Sigmoid colon (tissue), 7 donors: ENCODE data around the gene C11orf68. TPM values are rescaled to one million over a fixed set of nuclear protein-coding genes. Genes with fewer than 3 reads are reported as not detected.

Experiments used
- DNase-seq: peaks from one replicate; pipeline ENCODE4 v3.0.0-alpha.2; 2019
- H3K27ac ChIP-seq, 4 donors: fragments of 200-600 bp; sonication (generic); one replicate each; pipeline ENCODE4 v1.5.1; 2016 to 2019; ENCODE audit warnings: mild to moderate bottlenecking in 1 of 4
- H3K27me3 ChIP-seq, 3 donors: fragments of 200-600 bp; sonication (generic); one replicate each; pipeline ENCODE4 v1.5.1; 2019; ENCODE audit warnings: mild to moderate bottlenecking in 1 of 3
- H3K36me3 ChIP-seq, 4 donors: fragments of 200-600 bp; sonication (generic); one replicate each; pipeline ENCODE4 v1.5.1; 2016 to 2019
- H3K4me1 ChIP-seq, 4 donors: fragments of 200-600 bp; sonication (generic); one replicate each; pipeline ENCODE4 v1.5.1; 2017 to 2019
- H3K4me3 ChIP-seq, 4 donors: fragments of 200-600 bp; sonication (generic); one replicate each; pipeline ENCODE4 v1.5.1; 2017 to 2019; ENCODE audit warnings: mild to moderate bottlenecking in 2 of 4, moderate library complexity in 1 of 4
- H3K9me3 ChIP-seq, 4 donors: fragments of 200-600 bp in 3 of 4; sonication (generic) in 3 of 4; one replicate each; pipeline versions ENCODE4 v1.5.1 to v1.6.1; 2013 to 2019
- EP300 ChIP-seq, 4 donors: sonication (generic); formaldehyde crosslinking; IDR thresholded peaks; one replicate each; pipeline ENCODE4 v1.6.1; 2017; ENCODE audit warnings: antibody characterized with exemption in 4 of 4
- POLR2A ChIP-seq, 2 donors: fragments of 450-650 bp; IDR thresholded peaks; one replicate each; pipeline ENCODE4 v1.6.1; 2016; ENCODE audit warnings: antibody characterized with exemption in 2 of 2, mild to moderate bottlenecking in 2 of 2, moderate library complexity in 2 of 2
- POLR2AphosphoS5 ChIP-seq, 4 donors: sonication (generic); formaldehyde crosslinking; IDR thresholded peaks; one replicate each; pipeline ENCODE4 v1.6.1; 2017; ENCODE audit warnings: antibody characterized with exemption in 4 of 4
- WGBS, 2 donors: extraction: QIAGEN DNeasy Blood & Tissue Kit; methylation state at CpG; one replicate each; pipeline ENCODE4 v1.1.7; 2013; 5-methylcytosine and 5-hydroxymethylcytosine counted together
- intact Hi-C: fragments of 100-400 bp; cut with DNase I; formaldehyde crosslinking; loops from one replicate; pipeline ENCODE4 v1.15.1; 2023
- polyA plus RNA-seq, 3 donors: library from polyadenylated mRNA; stranded (reverse); fragments of 200-250 nt; gene quantifications; one replicate each; pipeline ENCODE4 v1.2.3, GENCODE V29; 2013
- total RNA-seq, 4 donors: library from RNA; depleted of rRNA; stranded (reverse); fragments of >200 nt; gene quantifications; one replicate each; pipeline ENCODE4 v1.1.0, GENCODE V29; 2016
- TF ChIP-seq, protein P1 (sequence below), 4 experiments: fragments of 450-650 bp in 3 of 4; fragments of 200-600 bp in 1 of 4; IDR thresholded peaks; one replicate each; pipeline ENCODE4 v1.5.1; 2016 to 2019; ENCODE audit warnings: antibody characterized with exemption in 4 of 4, mild to moderate bottlenecking in 3 of 4, moderate library complexity in 2 of 4
- donor health status: healthy with polysubstance abuse.
- donor health status: Bipolar disorder and iron deficiency.
- donor health status: healthy.

C11orf68 gene
- total and polyA plus RNA-seq, 7 donors: 22.1 to 36.3 (median 24.0) TPM

- H3K4me3 ChIP-seq: no peak overlapping the region
- H3K4me1 ChIP-seq: peaks cover 0 to 12% (median 11%) of the 10 kb centered on the region in 4 donors
- no peak overlapping the region for H3K27ac ChIP-seq
- no peak for TF ChIP-seq POLR2AphosphoS5 (IDR thresholded peaks at IDR 0.05)
- no peak for TF ChIP-seq EP300 (IDR thresholded peaks at IDR 0.05)
- TF ChIP-seq, protein P1, sequence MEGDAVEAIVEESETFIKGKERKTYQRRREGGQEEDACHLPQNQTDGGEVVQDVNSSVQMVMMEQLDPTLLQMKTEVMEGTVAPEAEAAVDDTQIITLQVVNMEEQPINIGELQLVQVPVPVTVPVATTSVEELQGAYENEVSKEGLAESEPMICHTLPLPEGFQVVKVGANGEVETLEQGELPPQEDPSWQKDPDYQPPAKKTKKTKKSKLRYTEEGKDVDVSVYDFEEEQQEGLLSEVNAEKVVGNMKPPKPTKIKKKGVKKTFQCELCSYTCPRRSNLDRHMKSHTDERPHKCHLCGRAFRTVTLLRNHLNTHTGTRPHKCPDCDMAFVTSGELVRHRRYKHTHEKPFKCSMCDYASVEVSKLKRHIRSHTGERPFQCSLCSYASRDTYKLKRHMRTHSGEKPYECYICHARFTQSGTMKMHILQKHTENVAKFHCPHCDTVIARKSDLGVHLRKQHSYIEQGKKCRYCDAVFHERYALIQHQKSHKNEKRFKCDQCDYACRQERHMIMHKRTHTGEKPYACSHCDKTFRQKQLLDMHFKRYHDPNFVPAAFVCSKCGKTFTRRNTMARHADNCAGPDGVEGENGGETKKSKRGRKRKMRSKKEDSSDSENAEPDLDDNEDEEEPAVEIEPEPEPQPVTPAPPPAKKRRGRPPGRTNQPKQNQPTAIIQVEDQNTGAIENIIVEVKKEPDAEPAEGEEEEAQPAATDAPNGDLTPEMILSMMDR (IDR thresholded peaks at IDR 0.05): no peak
- no peak for TF ChIP-seq POLR2A (IDR thresholded peaks at IDR 0.05)
- H3K27me3 ChIP-seq: no peaks in the 10 kb centered on the region
- H3K36me3 ChIP-seq: no peaks in the 10 kb centered on the region
- WGBS, 2 donors: 64 to 80% methylated on average over 6 of the region's 6 CpGs
- intact Hi-C loops: no loop called here
- no peaks in the 10 kb centered on the region for H3K9me3 ChIP-seq
- DNase-seq: no peak
Measured at GRCh38 chr11:65907878-65908277, 11.0 kb downstream of the C11orf68 start.

- TF ChIP-seq EP300 (IDR thresholded peaks at IDR 0.05) (no peak), POLR2AphosphoS5 (IDR thresholded peaks at IDR 0.05) (no peak), POLR2A (IDR thresholded peaks at IDR 0.05) (no peak)
- Histone ChIP-seq H3K27ac (no peak overlapping the region), H3K4me3 (no peak overlapping the region), H3K36me3 (no peaks in the 10 kb centered on the region), H3K27me3 (no peaks in the 10 kb centered on the region), H3K9me3 (no peaks in the 10 kb centered on the region), H3K4me1 (peaks cover 0 to 5% (median 4%) of the 10 kb centered on the region in 4 donors)
- WGBS, 2 donors: 84 to 89% methylated on average over 5 of the region's 5 CpGs
- intact Hi-C loops: no loop called here
- no peak for DNase-seq
Measured at GRCh38 chr11:65906602-65907001, 12.3 kb downstream of the C11orf68 start.

DNA sequence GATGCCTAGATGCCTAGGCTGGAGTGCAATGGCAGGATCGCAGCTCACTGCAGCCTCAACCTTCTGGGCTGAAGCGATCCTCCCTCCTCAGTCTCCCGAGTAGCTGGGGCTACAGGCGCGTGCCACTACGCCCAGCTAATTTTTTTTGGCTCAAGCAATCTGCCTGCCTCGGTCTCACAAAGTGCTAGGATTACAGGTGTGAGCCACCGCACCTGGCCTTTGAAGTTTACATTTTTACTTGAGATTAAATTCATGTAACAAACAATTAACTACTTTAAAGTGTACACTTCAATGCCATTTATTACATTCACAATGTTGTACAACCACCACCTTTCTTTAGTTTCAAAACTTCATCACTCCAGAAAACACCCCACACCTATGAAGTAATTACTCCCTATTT lies 15.1 kb downstream of the C11orf68 start:
- peaks cover 0 to 20% (median 16%) of the 10 kb centered on the region in 4 donors for H3K4me1 ChIP-seq
- intact Hi-C loops: no loop called here
- no peak overlapping the region for H3K4me3 ChIP-seq
- DNase-seq: no peak
- H3K27me3 ChIP-seq: peaks cover 0 to 15% (median 8%) of the 10 kb centered on the region in 3 donors
- H3K27ac ChIP-seq: no peak overlapping the region
- no peaks in the 10 kb centered on the region for H3K9me3 ChIP-seq
- no peak for TF ChIP-seq EP300 (IDR thresholded peaks at IDR 0.05)
- no peak for TF ChIP-seq POLR2AphosphoS5 (IDR thresholded peaks at IDR 0.05)
- TF ChIP-seq POLR2A (IDR thresholded peaks at IDR 0.05): no peak
- TF ChIP-seq, protein P1 (IDR thresholded peaks at IDR 0.05): no peak
- no peaks in the 10 kb centered on the region for H3K36me3 ChIP-seq
- WGBS, 2 donors: 27 to 77% methylated on average over 8 of the region's 8 CpGs

- 22 to 25% methylated on average over 5 of the region's 5 CpGs for WGBS, 2 donors
- intact Hi-C loops: no loop called here
- Histone ChIP-seq H3K27me3 (peaks cover 0 to 15% (median 8%) of the 10 kb centered on the region in 3 donors), H3K4me3 (no peak overlapping the region), H3K9me3 (no peaks in the 10 kb centered on the region), H3K4me1 (peaks cover 0 to 21% (median 16%) of the 10 kb centered on the region in 4 donors), H3K27ac (no peak overlapping the region), H3K36me3 (no peaks in the 10 kb centered on the region)
- DNase-seq: no peak
- TF ChIP-seq POLR2A (IDR thresholded peaks at IDR 0.05) (no peak), EP300 (IDR thresholded peaks at IDR 0.05) (no peak), POLR2AphosphoS5 (IDR thresholded peaks at IDR 0.05) (no peak)
- TF ChIP-seq, protein P1 (IDR thresholded peaks at IDR 0.05): no peak
Measured at GRCh38 chr11:65903068-65903481, 15.8 kb downstream of the C11orf68 start.

DNA sequence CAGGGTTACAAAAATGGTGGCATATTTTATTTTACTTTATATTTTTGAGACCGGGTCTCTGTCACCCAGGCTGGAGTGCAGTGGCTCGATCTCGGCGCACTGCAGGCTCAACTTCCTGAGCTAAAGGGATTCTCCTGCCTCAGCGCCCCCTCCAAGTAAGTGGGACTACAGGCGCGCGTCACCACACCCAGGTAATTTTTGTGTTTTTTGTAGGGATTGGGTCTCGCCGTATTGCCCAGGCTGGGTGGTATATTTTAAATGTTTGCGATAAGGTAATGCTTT lies 18.0 kb downstream of the C11orf68 start:
- Histone ChIP-seq H3K27me3 (peaks cover 0 to 15% (median 8%) of the 10 kb centered on the region in 3 donors), H3K27ac (peak overlapping the region; percentile 53 to 79 (median 74)), H3K4me1 (peaks cover 0 to 21% (median 16%) of the 10 kb centered on the region in 4 donors), H3K36me3 (no peaks in the 10 kb centered on the region), H3K9me3 (no peaks in the 10 kb centered on the region), H3K4me3 (peak overlapping the region; percentile 15 to 70 (median 57))
- no peak for TF ChIP-seq POLR2A (IDR thresholded peaks at IDR 0.05)
- TF ChIP-seq EP300 (IDR thresholded peaks at IDR 0.05): no peak
- TF ChIP-seq, protein P1 (IDR thresholded peaks at IDR 0.05): no peak
- TF ChIP-seq POLR2AphosphoS5 (IDR thresholded peaks at IDR 0.05): no peak
- intact Hi-C loops: loop anchor here (2.0 kb wide), 1 partner anchor 14 kb away; no protein-coding TSS in a partner anchor
- no peak for DNase-seq
- WGBS, 2 donors: 33 to 68% methylated on average over 11 of the region's 11 CpGs
